K562 (cell line): Measurements from ENCODE around the gene ACSS1. TPM values are rescaled to one million over a fixed set of nuclear protein-coding genes. Genes with fewer than 3 reads are reported as not detected.

Experiments used
- ATAC-seq: fragments of 200-7000 bp; cut with Tn5 transposase; 3 replicates; pipeline ENCODE4 v1.9.1; 2020; ENCODE audit warnings: moderate library complexity
- BruUV-seq: library from RNA; stranded (reverse); fragments of 400-500 nt; replicated peaks from 2 replicates; lab custom pipeline; 2021; lab: Mats Ljungman, UMichigan
- CTCF ChIA-PET: fragments of 300-600 bp; formaldehyde crosslinking; extraction: SDS; loops from one replicate; lab custom pipeline; 2021; ENCODE audit warnings: low intra/inter-chr PET ratio; lab: Yijun Ruan, JAX
- POLR2A ChIA-PET: fragments of 300-600, 350-650 bp; sonication (Branson Sonifier 250); formaldehyde crosslinking; extraction: SDS; loops from one replicate; lab custom pipeline; 2021; ENCODE audit warnings: antibody characterized with exemption, inconsistent platforms; lab: Yijun Ruan, JAX
- DNase-seq, 4 experiments: peaks; one replicate each; pipeline versions ENCODE4 v3.0.0 to v3.0.0-alpha.2; 2011 to 2018; ENCODE audit warnings: low spot score in 3 of 4, mixed read lengths in 3 of 4; ENCODE audit errors: extremely low read depth in 1 of 4
- FAIRE-seq: peaks from 2 replicates; lab custom pipeline; 2011; peaks lifted over from hg19 to GRCh38; lab: Jason Lieb, UNC
- H2AFZ ChIP-seq: 2 replicates; pipeline ENCODE4 v1.6.0; 2011; ENCODE audit warnings: low read depth, low read length, control low read depth, inconsistent platforms
- H3K27ac ChIP-seq: fragments of 200-600 bp; 3 replicates; pipeline ENCODE4 v1.8.0; 2011; ENCODE audit warnings: low read depth, mild to moderate bottlenecking, control low read depth, inconsistent platforms, low read length, moderate library complexity, mixed read lengths; ENCODE audit errors: extremely low read depth
- H3K27me3 ChIP-seq, 2 experiments: fragments of 300-600 bp in 1 of 2; 2 replicates in 1 of 2; 3 replicates in 1 of 2; pipeline versions ENCODE4 v1.6.0 to v1.8.0; 2011; ENCODE audit warnings: inconsistent platforms in 2 of 2, low read length in 2 of 2, mild to moderate bottlenecking in 1 of 2, mixed read lengths in 1 of 2, moderate library complexity in 1 of 2; ENCODE audit not compliant: control insufficient read depth in 2 of 2, insufficient read depth in 2 of 2
- H3K36me3 ChIP-seq: fragments of 300-600 bp; 3 replicates; pipeline ENCODE4 v1.8.0; 2011; ENCODE audit warnings: mild to moderate bottlenecking, low read length, inconsistent platforms; ENCODE audit not compliant: control insufficient read depth, insufficient read depth
- H3K4me1 ChIP-seq, 2 experiments: fragments of 200-600 bp in 1 of 2; replicated peaks in 1 of 2; 2 replicates in 1 of 2; 3 replicates in 1 of 2; pipeline versions ENCODE4 v1.5.1 to v1.8.0; 2011; ENCODE audit warnings: inconsistent platforms in 2 of 2, low read length in 2 of 2, mild to moderate bottlenecking in 1 of 2, mixed read lengths in 1 of 2, moderate library complexity in 1 of 2; ENCODE audit not compliant: control insufficient read depth in 2 of 2, insufficient read depth in 2 of 2
- H3K4me2 ChIP-seq: 2 replicates; pipeline ENCODE4 v1.6.1; 2011; ENCODE audit warnings: low read length, control low read depth, inconsistent platforms, mixed read lengths; ENCODE audit not compliant: insufficient read depth
- H3K4me3 ChIP-seq: fragments of 200-600 bp; sonication (generic), shearing (Covaris generic); 2 replicates; pipeline ENCODE4 v1.5.1; 2016; ENCODE audit warnings: control low read depth, inconsistent platforms
- H3K79me2 ChIP-seq: fragments of 200-600 bp; 3 replicates; pipeline ENCODE4 v1.8.0; 2011; ENCODE audit warnings: low read length, inconsistent platforms; ENCODE audit not compliant: control insufficient read depth, insufficient read depth
- H3K9ac ChIP-seq, 2 experiments: 2 replicates each; pipeline versions ENCODE4 v1.6.0 to v1.6.1; 2011; ENCODE audit warnings: low read depth in 2 of 2, low read length in 2 of 2, control low read depth in 1 of 2, inconsistent platforms in 1 of 2, mild to moderate bottlenecking in 1 of 2, mixed read lengths in 1 of 2; ENCODE audit not compliant: insufficient read depth in 1 of 2
- H3K9me1 ChIP-seq: one replicate; pipeline ENCODE4 v1.6.0; 2011; ENCODE audit warnings: inconsistent platforms, mild to moderate bottlenecking, low read length, moderate library complexity; ENCODE audit not compliant: control insufficient read depth, insufficient read depth
- H3K9me3 ChIP-seq: replicated peaks from 2 replicates; pipeline ENCODE4 v1.5.1; 2011; ENCODE audit warnings: low read depth, low read length, inconsistent platforms; ENCODE audit not compliant: control insufficient read depth, insufficient read depth
- H4K20me1 ChIP-seq: replicated peaks from 2 replicates; pipeline ENCODE4 v1.6.1; 2011; ENCODE audit warnings: low read length, inconsistent platforms, mixed read lengths; ENCODE audit not compliant: control insufficient read depth, insufficient read depth
- CCAR2 ChIP-seq: fragments of 200-400 bp; formaldehyde crosslinking; IDR thresholded peaks from 2 replicates; pipeline ENCODE4 v1.6.1; 2017; ENCODE audit warnings: mild to moderate bottlenecking, low read depth, low read length
- ILK ChIP-seq: fragments of 450-650 bp; IDR thresholded peaks from 2 replicates; pipeline ENCODE4 v1.6.1; 2016; ENCODE audit warnings: missing genetic modification characterization, low read depth, mild to moderate bottlenecking, missing compliant biosample characterization, moderate library complexity, borderline replicate concordance
- RBM39 ChIP-seq: fragments of 200-400 bp; formaldehyde crosslinking; optimal IDR thresholded peaks from 2 replicates; pipeline ENCODE3; 2018; ENCODE audit warnings: low read depth, low read length
- TCFL5 ChIP-seq: fragments of 250-450 bp; sonication (Bioruptor Pico); conservative IDR thresholded peaks from 2 replicates; pipeline ENCODE4 v1.6.1; 2021; ENCODE audit warnings: mild to moderate bottlenecking, moderate library complexity, matching md5 sums
- TEAD2 ChIP-seq: fragments of 450-650 bp; IDR thresholded peaks from 2 replicates; pipeline ENCODE4 v1.6.1; 2016; ENCODE audit warnings: missing genetic modification characterization, control low read depth, missing compliant biosample characterization
- ZFP30 ChIP-seq: fragments of 250-450 bp; sonication (Bioruptor Pico); IDR thresholded peaks from 2 replicates; pipeline ENCODE4 v1.8.0; 2022; ENCODE audit warnings: moderate library complexity, mild to moderate bottlenecking, inconsistent platforms, borderline replicate concordance
- ZNF24 ChIP-seq: fragments of 450-650 bp; IDR thresholded peaks from 2 replicates; pipeline ENCODE4 v1.6.1; 2016
- ZNF740 ChIP-seq, 3 experiments: fragments of 200-800 bp in 1 of 3; sonication (Bioruptor generic) in 1 of 3; sonication (generic) in 1 of 3; formaldehyde crosslinking in 1 of 3; IDR thresholded peaks; 2 replicates each; pipeline versions ENCODE4 v1.6.1 to v1.8.0; 2016 to 2022; ENCODE audit warnings: mild to moderate bottlenecking in 2 of 3, missing compliant biosample characterization in 2 of 3, missing genetic modification characterization in 2 of 3, missing genetic modification reagents in 1 of 3
- WGBS: fragments of 100-300 bp; shearing (Covaris generic); methylation state at CpG from one replicate; pipeline ENCODE4 v1.1.6; 2016; ENCODE audit warnings: low coverage, mixed read lengths; ENCODE audit not compliant: insufficient coverage; ENCODE audit errors: missing lambda C conversion rate; 5-methylcytosine and 5-hydroxymethylcytosine counted together
- in situ Hi-C: fragments of 300-500 bp; cut with MboI; formaldehyde crosslinking; loops from 4 replicates; pipeline ENCODE4 v1.15.0; 2018; ENCODE audit warnings: inconsistent platforms, mixed read lengths
- intact Hi-C: fragments of 100-400 bp; cut with micrococcal nuclease; formaldehyde crosslinking; loops from 2 replicates; pipeline ENCODE4 v1.14.2; 2022
- polyA plus RNA-seq, 8 experiments: library from polyadenylated mRNA; depleted of rRNA in 4 of 8; stranded (reverse) in 5 of 8; unstranded in 3 of 8; fragments of >200 nt; fragmentation: Nextera tagmentation in 2 of 8; fragmentation: Illumina TruSeq in 1 of 8; extraction: Ambion mirVana in 2 of 8; extraction: Trizol in 1 of 8; gene quantifications; 2 replicates each; pipeline versions ENCODE4 v1.2.1 to v1.2.3, GENCODE V29; 2011 to 2014; ENCODE audit warnings: inconsistent platforms in 1 of 8, missing spikeins in 1 of 8
- total RNA-seq, 7 experiments: library from RNA; depleted of rRNA in 6 of 7; stranded (reverse); fragments of >200 nt in 6 of 7; fragmentation: Illumina TruSeq in 2 of 7; extraction: Trizol in 2 of 7; gene quantifications; 2 replicates each; pipeline versions ENCODE4 v1.2.1 to v1.2.3, GENCODE V29; 2011 to 2021; ENCODE audit warnings: low replicate concordance in 1 of 7
- TF ChIP-seq, protein P1 (sequence below): fragments of 450-650 bp; conservative IDR thresholded peaks from 2 replicates; pipeline ENCODE4 v1.6.1; 2016; ENCODE audit warnings: missing genetic modification characterization, low read depth, mild to moderate bottlenecking, control low read depth, missing compliant biosample characterization

The ACSS1 gene
- total and polyA plus RNA-seq, 9 of the 15 experiments (the other 6 are each of a cell fraction or from before 2014, with no cell fraction given) = 0.07 to 2.1 (median 0.27) TPM; not detected in 3

- in situ Hi-C loops = no loop called here
- POLR2A ChIA-PET = no interaction called here
- Histone ChIP-seq H3K27ac (no peak overlapping the region), H3K4me2 (no peak overlapping the region), H2AFZ (no peak overlapping the region), H3K27me3 (peaks cover 2 to 31% of the 10 kb centered on the region in 2 experiments; a peak in 3 of 5 replicates), H4K20me1 (no peaks in the 10 kb centered on the region; the same call in 1 of the 2 replicates), H3K4me3 (no peak overlapping the region), H3K9me1 (no peaks in the 10 kb centered on the region), H3K79me2 (no peaks in the 10 kb centered on the region), H3K9ac (no peak overlapping the region), H3K4me1 (no peaks in the 10 kb centered on the region), H3K36me3 (no peaks in the 10 kb centered on the region), H3K9me3 (no peaks in the 10 kb centered on the region)
- FAIRE-seq (no peak), DNase-seq (no peak), ATAC-seq (no peak)
- intact Hi-C loops = no loop called here
- WGBS = 0% methylated on average over 6 of the region's 6 CpGs
- no TSS peak for BruUV-seq
- no peak for TF ChIP-seq ZNF740 (CRISPR knock-in tag; IDR thresholded peaks at IDR 0.05)
- no peak for TF ChIP-seq ZNF740 (tag; IDR thresholded peaks at IDR 0.05)
- TF ChIP-seq CCAR2 = no peak
- TF ChIP-seq TEAD2 (tag) = no peak
- TF ChIP-seq RBM39 = no peak
- no peak for TF ChIP-seq TCFL5 (CRISPR knock-in tag)
- TF ChIP-seq ILK (tag) = no peak
- no peak for TF ChIP-seq ZFP30 (CRISPR knock-in tag)
- TF ChIP-seq ZNF24 = no peak
- TF ChIP-seq, protein P1, sequence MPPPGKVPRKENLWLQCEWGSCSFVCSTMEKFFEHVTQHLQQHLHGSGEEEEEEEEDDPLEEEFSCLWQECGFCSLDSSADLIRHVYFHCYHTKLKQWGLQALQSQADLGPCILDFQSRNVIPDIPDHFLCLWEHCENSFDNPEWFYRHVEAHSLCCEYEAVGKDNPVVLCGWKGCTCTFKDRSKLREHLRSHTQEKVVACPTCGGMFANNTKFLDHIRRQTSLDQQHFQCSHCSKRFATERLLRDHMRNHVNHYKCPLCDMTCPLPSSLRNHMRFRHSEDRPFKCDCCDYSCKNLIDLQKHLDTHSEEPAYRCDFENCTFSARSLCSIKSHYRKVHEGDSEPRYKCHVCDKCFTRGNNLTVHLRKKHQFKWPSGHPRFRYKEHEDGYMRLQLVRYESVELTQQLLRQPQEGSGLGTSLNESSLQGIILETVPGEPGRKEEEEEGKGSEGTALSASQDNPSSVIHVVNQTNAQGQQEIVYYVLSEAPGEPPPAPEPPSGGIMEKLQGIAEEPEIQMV (tag) = no peak
- CTCF ChIA-PET = no interaction called here
Measured at GRCh38 chr20:25088267-25088666, 30.3 kb upstream of the ACSS1 start.
